SIG-M5 (cell line): ENCODE results near the gene CPT1A.

Source experiments
- DNase-seq: peaks from one replicate; lab custom pipeline; 2025; lab: John Stamatoyannopoulos, UW

The CPT1A gene

DNA sequence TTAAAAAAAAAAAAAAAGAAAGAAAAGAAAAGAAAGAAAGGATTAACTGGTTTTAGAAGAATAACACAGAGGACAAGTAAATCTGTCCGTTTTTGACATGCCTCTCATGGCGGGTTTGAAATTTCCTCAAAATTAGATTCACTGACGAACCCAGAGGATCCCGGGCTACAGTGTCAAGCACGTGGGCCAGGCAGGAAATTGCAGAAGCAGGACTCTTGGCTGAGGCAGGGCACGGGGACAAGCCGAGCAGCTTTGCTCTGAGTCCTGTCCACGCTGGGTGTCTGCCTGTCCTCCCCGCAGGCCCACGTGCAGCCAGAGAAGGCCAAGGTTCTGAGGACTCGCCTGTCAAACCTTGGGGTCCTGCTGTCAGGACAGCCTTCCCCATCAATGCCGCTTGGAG is 132.7 kb downstream of the CPT1A start:
- no peak for DNase-seq

DNA sequence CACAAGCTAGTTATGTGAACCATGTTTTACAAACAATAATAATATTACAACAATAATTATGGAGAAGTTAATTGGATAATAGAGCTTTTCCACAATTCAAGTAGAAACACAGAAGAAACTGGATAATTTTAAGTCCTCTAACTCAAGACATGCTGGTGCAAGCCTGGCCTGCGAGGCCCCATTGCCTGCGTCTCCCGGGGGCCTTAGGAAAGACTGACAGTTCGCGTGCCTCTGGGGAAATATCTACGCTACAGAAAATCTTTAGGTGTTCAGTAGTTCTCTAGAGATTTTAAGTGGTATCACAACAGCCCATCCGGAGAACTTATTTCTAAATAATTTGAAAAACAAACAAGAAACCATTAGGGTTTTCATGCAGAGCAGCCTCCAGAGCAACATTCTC is 134.2 kb downstream of the CPT1A start:
- no peak for DNase-seq

DNA sequence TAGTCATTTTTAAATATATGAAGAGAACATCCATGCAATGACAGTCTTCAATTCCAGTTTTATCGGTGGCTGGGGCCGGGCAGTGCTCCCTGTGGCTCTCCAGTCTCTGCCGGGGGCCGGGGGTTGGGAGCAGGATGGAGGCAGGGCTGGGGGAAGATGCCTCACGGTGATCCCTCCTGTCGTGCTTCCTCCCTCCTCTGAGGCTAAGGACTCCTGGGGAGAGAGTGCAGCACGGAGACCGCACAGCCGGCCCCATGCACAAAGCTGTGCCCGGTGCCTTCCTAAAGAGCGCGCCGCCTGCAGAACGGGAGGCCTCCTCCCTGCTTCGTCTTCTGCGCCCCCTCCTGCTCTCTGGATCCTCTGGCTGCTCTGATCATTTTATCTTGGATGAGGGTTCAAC is 136.8 kb downstream of the CPT1A start:
- DNase-seq: no peak
